ENCODE data around the gene APBB1.

- TF ChIP-seq SP1 (IDR thresholded peaks at IDR 0.05) (no peak), ZNF384 (IDR thresholded peaks at IDR 0.05) (no peak), BHLHE40 (IDR thresholded peaks at IDR 0.05; ENCODE audit: borderline replicate concordance) (no peak), FOXM1 (IDR thresholded peaks at IDR 0.05; ENCODE audit: borderline replicate concordance) (no peak), PKNOX1 (IDR thresholded peaks at IDR 0.05) (no peak)
Measured at GRCh38 chr11:6433998-6434660, 15.2 kb upstream of the APBB1 start.
